GM19238 (cell line): Measurements from ENCODE around the gene SPPL3.
"Not testable (repeated sequence)": the region's sequence is repeated elsewhere in the genome, so short reads cannot be mapped to it uniquely, and the experiment has no call there.

Source experiments
- DNase-seq: peaks from one replicate; pipeline ENCODE4 v3.0.0; 2011; ENCODE audit warnings: low spot score; ENCODE audit not compliant: insufficient read length

SPPL3 gene

GRCh38 chr12:120920178-120920577 is 16.0 kb upstream of the SPPL3 start:
- no peak for DNase-seq

GRCh38 chr12:120917748-120918147 is 13.6 kb upstream of the SPPL3 start:
- no peak for DNase-seq

GRCh38 chr12:120916561-120916960 is 12.4 kb upstream of the SPPL3 start:
- no peak for DNase-seq

DNA sequence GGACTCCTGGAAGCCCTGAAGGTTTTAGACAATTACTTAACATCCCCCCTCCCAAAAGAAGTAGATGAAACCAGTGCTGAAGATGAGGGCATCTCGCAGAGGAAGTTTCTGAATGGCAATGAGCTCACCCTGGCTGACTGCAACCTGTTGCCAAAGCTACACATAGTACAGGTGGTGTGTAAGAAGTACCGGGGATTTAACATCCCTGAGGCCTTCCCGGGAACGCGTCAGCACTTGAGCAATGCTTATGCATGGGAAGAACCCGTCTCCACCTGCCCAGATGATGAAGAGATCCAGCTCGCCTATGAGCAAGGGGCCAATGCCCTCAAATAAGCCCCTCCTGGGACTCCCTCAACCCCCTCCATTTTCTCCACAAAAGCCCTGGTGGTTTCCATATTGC is 10.6 kb upstream of the SPPL3 start:
- no peak for DNase-seq

DNA sequence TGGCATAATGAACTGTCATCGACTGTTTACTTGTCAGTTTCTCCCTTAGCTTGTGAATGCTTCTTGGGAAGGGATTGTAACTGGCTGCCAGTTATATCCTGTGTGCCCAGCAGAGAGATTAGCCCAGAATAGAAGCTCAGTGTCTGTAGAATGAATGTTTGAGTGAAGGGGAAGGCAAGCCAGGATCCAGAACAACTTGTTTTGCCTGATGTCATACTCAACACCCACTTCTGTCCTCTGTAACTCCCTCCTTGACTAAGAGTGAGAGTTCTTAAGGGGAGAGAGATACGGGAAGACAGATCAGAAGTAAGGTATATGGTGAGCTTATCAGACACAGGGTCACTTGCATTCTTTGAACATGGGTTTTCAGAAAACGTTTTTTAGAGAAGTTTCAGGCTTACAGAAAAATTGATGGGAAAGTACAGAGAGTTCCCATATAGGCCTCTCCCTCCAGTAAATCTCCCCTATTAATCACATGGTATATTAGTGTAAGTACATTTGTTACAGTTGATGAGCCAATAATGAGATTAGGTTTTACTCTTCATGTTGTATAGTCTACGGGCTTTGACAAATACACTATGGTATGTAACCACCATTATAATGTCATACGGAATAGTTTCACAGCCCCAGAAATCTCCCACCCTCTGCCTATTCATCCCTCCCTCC is 5.6 kb upstream of the SPPL3 start:
- DNase-seq: no peak

GRCh38 chr12:120905856-120906384 is 1.8 kb upstream of the SPPL3 start:
- no peak for DNase-seq

- peak; percentile 66 for DNase-seq
Observed at GRCh38 chr12:120903412-120904196, 554 bp downstream of the SPPL3 start.

DNA sequence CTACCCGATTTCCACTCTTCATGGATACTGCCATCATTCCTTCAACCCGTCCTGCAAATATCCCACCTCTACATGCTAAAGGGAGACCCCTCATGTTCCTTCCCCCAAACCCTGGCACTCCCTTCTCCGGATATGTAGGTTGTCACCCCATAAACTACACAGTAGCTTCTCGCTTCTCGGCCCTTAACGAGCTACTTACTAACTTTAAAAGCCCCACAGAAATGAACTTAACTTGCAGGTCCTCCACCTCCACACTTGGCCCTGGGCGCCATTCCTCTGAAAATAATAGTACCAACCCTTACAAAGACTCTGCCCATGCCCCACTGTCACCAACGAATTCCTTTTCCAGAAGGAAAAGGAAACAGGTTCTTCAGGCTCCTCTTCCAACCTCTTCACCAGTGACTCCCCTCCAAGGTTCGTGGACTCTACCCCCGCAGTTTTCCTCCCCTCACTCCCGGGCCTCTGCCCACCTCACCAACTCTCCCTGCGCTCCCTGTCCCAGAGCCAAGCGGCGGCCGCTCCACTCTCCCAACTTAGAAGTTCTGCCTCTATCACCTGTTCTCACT is 1.2 kb downstream of the SPPL3 start:
- DNase-seq: no peak

DNA sequence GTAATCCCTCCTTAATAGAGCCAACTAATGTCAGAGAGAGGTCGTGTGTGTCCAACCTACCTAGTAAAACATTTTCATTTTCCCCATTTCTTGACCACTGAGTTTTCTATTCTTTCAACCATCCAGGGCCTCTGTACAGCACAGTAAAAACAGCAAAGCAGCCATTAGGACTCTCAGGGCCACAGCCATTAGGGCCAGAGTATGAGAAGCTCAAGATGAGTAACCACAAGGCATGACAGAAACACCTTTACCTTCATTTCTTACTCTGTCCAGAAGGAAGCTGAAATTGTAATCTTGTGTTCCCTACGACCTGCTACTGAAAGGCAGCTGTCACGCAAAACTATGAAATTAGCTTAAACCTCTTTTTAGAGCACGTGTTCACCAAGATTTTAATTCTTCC is 2.3 kb downstream of the SPPL3 start:
- DNase-seq: no peak

GRCh38 chr12:120901101-120901500 is 3.1 kb downstream of the SPPL3 start:
- DNase-seq: not testable (repeated sequence)

DNA sequence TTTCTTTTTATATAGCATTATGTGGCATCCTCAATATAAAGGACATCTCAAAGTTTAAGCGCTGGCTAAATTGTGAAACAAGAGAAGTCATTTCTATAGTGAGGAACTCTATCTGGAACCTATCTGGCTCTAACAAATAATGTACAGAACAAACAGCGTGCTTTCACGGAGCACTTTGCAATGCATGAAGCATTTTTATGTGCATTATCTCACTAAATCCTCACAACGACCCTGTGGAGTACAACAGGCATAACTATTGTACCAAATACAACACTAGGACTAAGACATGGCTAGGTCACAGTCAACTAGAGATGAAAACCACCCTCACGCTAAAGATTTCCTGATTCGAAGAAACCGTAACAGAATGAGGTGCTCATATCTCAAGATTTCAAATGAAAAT is 8.6 kb downstream of the SPPL3 start:
- DNase-seq: no peak

GRCh38 chr12:120892265-120892664 is 11.9 kb downstream of the SPPL3 start:
- no peak for DNase-seq

GRCh38 chr12:120890963-120891362 is 13.2 kb downstream of the SPPL3 start:
- DNase-seq: no peak

DNA sequence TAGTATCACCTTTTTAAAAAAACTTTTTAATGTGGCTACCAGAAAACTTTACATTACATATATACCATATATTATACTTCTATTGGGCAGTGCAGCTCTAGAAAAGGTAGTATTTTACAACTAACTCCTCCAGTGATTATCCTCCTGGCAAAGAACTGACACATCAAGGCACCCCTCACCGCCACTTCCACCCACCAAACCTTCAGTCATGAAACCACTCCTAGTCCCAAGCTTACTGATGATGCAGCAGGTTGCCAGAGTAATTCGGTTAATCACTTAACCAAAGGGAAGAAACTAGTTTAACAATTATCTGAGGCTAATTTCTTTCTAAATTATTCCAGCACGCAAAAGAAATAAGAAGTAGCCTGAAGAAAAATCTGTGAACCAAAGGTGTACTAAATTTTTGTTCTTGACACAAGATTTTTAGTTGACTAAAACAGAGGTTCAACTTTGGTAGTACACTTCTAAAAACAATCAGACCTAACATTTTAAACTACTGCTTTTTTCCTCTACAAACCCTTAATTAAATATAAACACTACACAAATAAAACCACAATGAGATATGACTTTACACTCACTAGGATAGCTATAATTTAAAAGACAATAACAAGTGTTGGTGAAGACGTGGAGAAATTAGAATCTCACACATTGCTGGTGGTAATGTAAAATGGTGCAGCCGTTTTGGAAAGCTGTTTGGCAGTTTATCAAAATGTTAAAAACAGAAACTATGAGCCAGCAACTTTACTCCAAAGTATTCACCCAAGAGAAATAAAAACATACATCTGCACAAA is 16.7 kb downstream of the SPPL3 start:
- no peak for DNase-seq

- no peak for DNase-seq
Observed at GRCh38 chr12:120886199-120887018, 17.7 kb downstream of the SPPL3 start.

DNA sequence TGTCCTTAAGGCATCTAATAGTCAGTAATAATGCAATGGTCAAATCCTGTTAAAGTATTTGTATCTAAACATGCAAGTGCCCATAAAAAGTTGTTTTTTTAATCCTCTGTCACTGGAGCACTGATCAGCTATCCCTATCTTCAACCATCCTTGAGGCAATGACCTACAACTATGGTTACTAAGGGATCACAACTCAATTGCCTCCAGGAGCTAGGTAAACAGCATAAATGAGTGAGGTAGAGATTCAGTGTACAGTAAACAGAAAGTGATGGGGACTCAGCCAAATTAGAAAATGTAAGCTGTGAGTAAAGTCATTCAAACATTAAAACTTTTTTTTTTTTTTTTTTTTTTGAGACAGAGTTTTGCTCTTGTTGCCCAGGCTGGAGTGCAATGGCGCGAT is 18.6 kb downstream of the SPPL3 start:
- no peak for DNase-seq

- no peak for DNase-seq
Observed at GRCh38 chr12:120884644-120885043, 19.5 kb downstream of the SPPL3 start.

DNA sequence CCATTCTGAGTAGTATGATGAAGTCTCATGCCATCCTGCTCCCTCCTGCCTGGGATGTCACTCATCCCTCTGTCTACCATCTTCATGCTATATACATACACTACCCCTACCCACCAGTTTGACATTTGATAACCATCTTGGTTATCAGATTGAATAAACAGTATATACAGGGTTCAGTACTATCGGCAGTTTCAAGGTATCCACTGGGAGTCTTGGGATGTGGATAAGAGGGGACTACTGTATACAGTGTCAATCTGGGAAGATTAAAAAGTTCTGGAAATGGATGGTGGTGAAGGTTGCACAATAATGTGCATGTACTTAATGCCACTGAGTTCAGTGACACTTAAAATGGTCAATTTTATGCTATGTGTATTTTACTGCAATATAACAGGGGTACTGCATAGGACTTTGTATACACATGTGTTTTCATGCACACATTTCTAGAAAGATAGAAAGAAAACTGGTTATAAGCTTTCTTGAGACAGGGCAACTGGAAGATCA is 22.1 kb downstream of the SPPL3 start:
- no peak for DNase-seq

DNA sequence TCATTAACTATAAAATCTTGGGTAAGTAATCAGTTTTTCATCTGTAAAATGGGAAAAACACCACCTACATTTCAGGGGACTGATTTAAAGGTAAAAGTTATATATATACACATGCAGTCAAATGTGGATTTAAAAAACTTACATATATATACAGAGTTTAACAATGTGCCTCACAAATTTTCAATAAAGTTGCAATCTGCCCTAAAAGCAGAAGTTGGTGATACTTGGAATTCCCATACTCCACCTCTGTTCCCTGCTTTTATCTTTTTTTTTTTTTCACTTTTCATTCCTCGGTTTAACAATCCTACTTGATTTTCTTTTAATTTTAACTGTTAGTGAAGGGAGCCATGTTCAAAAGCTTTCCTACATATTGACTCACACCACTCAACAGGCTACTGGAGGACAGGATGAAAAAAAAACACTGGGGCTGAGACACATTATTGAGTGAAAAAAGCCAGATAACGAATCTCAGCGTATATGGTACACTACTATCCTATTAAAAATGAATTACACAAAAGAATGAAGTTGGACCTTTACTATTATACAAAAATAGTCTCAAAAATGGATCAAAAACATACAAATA is 24.3 kb downstream of the SPPL3 start:
- DNase-seq: no peak

GRCh38 chr12:120879102-120879501 is 25.1 kb downstream of the SPPL3 start:
- DNase-seq: no peak
